K562 (cell line): ENCODE measurements around the gene AHI1. TPM values are rescaled to one million over a fixed set of nuclear protein-coding genes. Genes with fewer than 3 reads are reported as not detected.
A peak's percentile ranks its signal among the peaks of the same experiment; 100 is the strongest.

Experiments
- ADNP ChIP-seq: fragments of 200-800 bp; sonication (Bioruptor generic); IDR thresholded peaks from 2 replicates; pipeline ENCODE4 v1.6.1; 2016; ENCODE audit warnings: missing genetic modification characterization, missing compliant biosample characterization
- ARID1B ChIP-seq: fragments of 450-650 bp; IDR thresholded peaks from 2 replicates; pipeline ENCODE4 v1.6.1; 2016; ENCODE audit warnings: antibody characterized with exemption, mild to moderate bottlenecking, inconsistent platforms
- BMI1 ChIP-seq: fragments of 150-350 bp; IDR thresholded peaks from 2 replicates; pipeline ENCODE4 v1.6.1; 2014; ENCODE audit warnings: low read length
- C11orf30 ChIP-seq: fragments of 450-650 bp; IDR thresholded peaks from 2 replicates; pipeline ENCODE4 v1.6.1; 2016; ENCODE audit warnings: low read depth, mild to moderate bottlenecking
- ETV1 ChIP-seq: fragments of 450-650 bp; conservative IDR thresholded peaks from 2 replicates; pipeline ENCODE4 v1.6.1; 2016; ENCODE audit warnings: missing genetic modification characterization, control low read depth, low read depth, missing compliant biosample characterization
- FOS ChIP-seq: IDR thresholded peaks from 3 replicates; pipeline ENCODE4 v1.6.1; 2011; ENCODE audit not compliant: insufficient read length; ENCODE audit errors: extremely low read depth
- FUS ChIP-seq: fragments of 200-400 bp; formaldehyde crosslinking; optimal IDR thresholded peaks from 2 replicates; pipeline ENCODE3; 2017; ENCODE audit warnings: low read depth, low read length
- ID3 ChIP-seq, 2 experiments: fragments of 250-450 bp in 1 of 2; fragments of 450-650 bp in 1 of 2; sonication (Bioruptor Pico) in 1 of 2; IDR thresholded peaks; 2 replicates each; pipeline versions ENCODE4 v1.6.1 to v1.8.0; 2016 to 2021; ENCODE audit warnings: mild to moderate bottlenecking in 2 of 2, moderate library complexity in 2 of 2, missing compliant biosample characterization in 1 of 2, missing genetic modification characterization in 1 of 2
- KDM1A ChIP-seq, 2 experiments: fragments of 450-650 bp; IDR thresholded peaks; 2 replicates each; pipeline ENCODE4 v1.6.1; 2016; ENCODE audit warnings: mild to moderate bottlenecking in 2 of 2
- KDM4B ChIP-seq, 2 experiments: fragments of 450-650 bp in 1 of 2; sonication (generic) in 1 of 2; IDR thresholded peaks; 2 replicates each; pipeline ENCODE4 v1.6.1; 2016 to 2017; ENCODE audit warnings: borderline replicate concordance in 2 of 2, antibody characterized with exemption in 1 of 2, low read depth in 1 of 2, mild to moderate bottlenecking in 1 of 2
- KHSRP ChIP-seq: fragments of 450-650 bp; IDR thresholded peaks from 2 replicates; pipeline ENCODE4 v1.6.1; 2017
- KLF1 ChIP-seq: fragments of 450-650 bp; IDR thresholded peaks from 2 replicates; pipeline ENCODE4 v1.6.1; 2016; ENCODE audit warnings: missing genetic modification characterization, missing compliant biosample characterization
- MCM5 ChIP-seq: fragments of 450-650 bp; IDR thresholded peaks from 2 replicates; pipeline ENCODE4 v1.6.1; 2016; ENCODE audit warnings: low read depth
- MXD1 ChIP-seq: fragments of 250-450 bp; sonication (Bioruptor Pico); IDR thresholded peaks from 2 replicates; pipeline ENCODE4 v1.8.0; 2021; ENCODE audit warnings: borderline replicate concordance, mild to moderate bottlenecking, moderate library complexity; ENCODE audit not compliant: poor library complexity, severe bottlenecking
- REST ChIP-seq, 2 experiments: fragments of 450-650 bp; formaldehyde crosslinking in 1 of 2; IDR thresholded peaks; 2 replicates each; pipeline versions ENCODE4 v1.4.0 to v1.6.1; 2014 to 2020; ENCODE audit warnings: mild to moderate bottlenecking in 2 of 2, borderline replicate concordance in 1 of 2, low read depth in 1 of 2
- RFX7 ChIP-seq: fragments of 250-450 bp; sonication (Bioruptor Pico); IDR thresholded peaks from 2 replicates; pipeline ENCODE4 v1.5.1; 2021; ENCODE audit warnings: mild to moderate bottlenecking
- TAF9B ChIP-seq: fragments of 450-650 bp; IDR thresholded peaks from 2 replicates; pipeline ENCODE4 v1.6.1; 2018; ENCODE audit warnings: mild to moderate bottlenecking; ENCODE audit not compliant: partially characterized antibody
- USF2 ChIP-seq: sonication (generic); formaldehyde crosslinking; IDR thresholded peaks from 2 replicates; pipeline ENCODE4 v1.5.0; 2020; ENCODE audit warnings: missing genetic modification reagents
- ZNF224 ChIP-seq: sonication (generic); formaldehyde crosslinking; IDR thresholded peaks from 2 replicates; pipeline ENCODE4 v1.8.0; 2022; ENCODE audit warnings: mild to moderate bottlenecking, missing genetic modification reagents
- polyA plus RNA-seq, 8 experiments: library from polyadenylated mRNA; depleted of rRNA in 4 of 8; stranded (reverse) in 5 of 8; unstranded in 3 of 8; fragments of >200 nt; fragmentation: Nextera tagmentation in 2 of 8; fragmentation: Illumina TruSeq in 1 of 8; extraction: Ambion mirVana in 2 of 8; extraction: Trizol in 1 of 8; gene quantifications; 2 replicates each; pipeline versions ENCODE4 v1.2.1 to v1.2.3, GENCODE V29; 2011 to 2014; ENCODE audit warnings: inconsistent platforms in 1 of 8, missing spikeins in 1 of 8
- total RNA-seq, 7 experiments: library from RNA; depleted of rRNA in 6 of 7; stranded (reverse); fragments of >200 nt in 6 of 7; fragmentation: Illumina TruSeq in 2 of 7; extraction: Trizol in 2 of 7; gene quantifications; 2 replicates each; pipeline versions ENCODE4 v1.2.1 to v1.2.3, GENCODE V29; 2011 to 2021; ENCODE audit warnings: low replicate concordance in 1 of 7

Gene AHI1
- total and polyA plus RNA-seq, 9 of the 15 experiments (the other 6 are each of a cell fraction or from before 2014, with no cell fraction given): 24.7 to 54.9 (median 32.2) TPM

GRCh38 chr6:135522965-135523692 lies 25.6 kb upstream of the AHI1 start (continued):
- TF ChIP-seq REST (IDR thresholded peaks at IDR 0.05; ENCODE audit: borderline replicate concordance): no peak; the same call in 1 of the 2 replicates
- no peak for TF ChIP-seq REST (CRISPR knock-in tag; IDR thresholded peaks at IDR 0.05; ENCODE audit: low read depth)
- peak; percentile 87 for TF ChIP-seq ARID1B
- TF ChIP-seq ZNF224 (CRISPR knock-in tag): no peak
- TF ChIP-seq RFX7 (CRISPR knock-in tag): no peak
- TF ChIP-seq KDM1A (IDR thresholded peaks at IDR 0.05): no peak
- TF ChIP-seq ETV1 (tag): no peak
- peak; percentile 54; the same call in 1 of the 2 replicates for TF ChIP-seq C11orf30
- TF ChIP-seq TAF9B: peak; percentile 34
- no peak for TF ChIP-seq FOS
- TF ChIP-seq ADNP (tag): no peak
- TF ChIP-seq ID3 (CRISPR knock-in tag; IDR thresholded peaks at IDR 0.05): no peak
- TF ChIP-seq ID3 (tag; IDR thresholded peaks at IDR 0.05): no peak
- TF ChIP-seq MXD1 (CRISPR knock-in tag): no peak
- TF ChIP-seq USF2: no peak
- TF ChIP-seq FUS: no peak
- no peak for TF ChIP-seq BMI1
- no peak for TF ChIP-seq KDM4B (IDR thresholded peaks at IDR 0.05; ENCODE audit: borderline replicate concordance in 2 of 2, low read depth in 1 of 2)
- no peak for TF ChIP-seq KHSRP
- no peak for TF ChIP-seq MCM5
- TF ChIP-seq KLF1 (tag): no peak
